ENCODE measurements around the gene TPRA1.

- TF ChIP-seq CTCF (conservative IDR thresholded peaks at IDR 0.05 in 1 of 2, IDR thresholded peaks at IDR 0.05 in 1 of 2; ENCODE audit: low read depth in 1 of 2, low read length in 2 of 2), result no peak
- no peak for TF ChIP-seq EZH2 (IDR thresholded peaks at IDR 0.05; ENCODE audit: low read length, missing control alignments)
These were observed 28.4 kb upstream of the TPRA1 start for GRCh38 chr3:127618891-127619290.
